Astrocyte (in vitro differentiated cells and primary cell): ENCODE measurements around the gene XYLT1. TPM values are rescaled to one million over a fixed set of nuclear protein-coding genes. Genes with fewer than 3 reads are reported as not detected.

ENCODE experiments used
- DNase-seq: peaks from one replicate; pipeline ENCODE4 v3.0.0-alpha.2; 2010; ENCODE audit warnings: low read depth
- FAIRE-seq: peaks from 2 replicates; lab custom pipeline; 2011; peaks lifted over from hg19 to GRCh38; lab: Jason Lieb, UNC
- H2AFZ ChIP-seq: 2 replicates; pipeline ENCODE4 v1.6.0; 2012; ENCODE audit warnings: low read depth, low read length, inconsistent platforms
- H3K27ac ChIP-seq: 2 replicates; pipeline ENCODE4 v1.5.1; 2011; ENCODE audit warnings: low read depth, low read length, inconsistent platforms
- H3K27me3 ChIP-seq: 2 replicates; pipeline ENCODE4 v1.6.0; 2011; ENCODE audit warnings: low read length, inconsistent platforms; ENCODE audit not compliant: insufficient read depth
- H3K36me3 ChIP-seq: 2 replicates; pipeline ENCODE4 v1.5.1; 2011; ENCODE audit warnings: low read length, inconsistent platforms; ENCODE audit not compliant: insufficient read depth
- H3K4me1 ChIP-seq: 2 replicates; pipeline ENCODE4 v1.5.1; 2011; ENCODE audit warnings: low read length, inconsistent platforms; ENCODE audit not compliant: insufficient read depth
- H3K4me2 ChIP-seq: 2 replicates; pipeline ENCODE4 v1.6.0; 2012; ENCODE audit warnings: low read length, inconsistent platforms
- H3K4me3 ChIP-seq: 2 replicates; pipeline ENCODE4 v1.5.1; 2011; ENCODE audit warnings: low read depth, mild to moderate bottlenecking, low read length, inconsistent platforms; ENCODE audit not compliant: insufficient read depth
- H3K79me2 ChIP-seq: 2 replicates; pipeline ENCODE4 v1.6.0; 2012; ENCODE audit warnings: mild to moderate bottlenecking, low read length, inconsistent platforms; ENCODE audit not compliant: insufficient read depth
- H3K9ac ChIP-seq: 2 replicates; pipeline ENCODE4 v1.6.0; 2012; ENCODE audit warnings: mild to moderate bottlenecking, low read length, inconsistent platforms
- H3K9me3 ChIP-seq: 2 replicates; pipeline ENCODE4 v1.5.1; 2012; ENCODE audit warnings: low read depth, mild to moderate bottlenecking, low read length, inconsistent platforms; ENCODE audit not compliant: insufficient read depth
- H4K20me1 ChIP-seq: 2 replicates; pipeline ENCODE4 v1.6.0; 2012; ENCODE audit warnings: low read length, inconsistent platforms; ENCODE audit not compliant: insufficient read depth
- H3K27ac Mint-ChIP-seq: one replicate; pipeline ENCODE4 v1.8.0; 2021; ENCODE audit warnings: mild to moderate bottlenecking, mixed read lengths; ENCODE audit not compliant: unreplicated experiment
- H3K27me3 Mint-ChIP-seq: one replicate; pipeline ENCODE4 v1.8.0; 2021; ENCODE audit warnings: low read depth, mixed read lengths; ENCODE audit not compliant: unreplicated experiment
- H3K36me3 Mint-ChIP-seq: one replicate; pipeline ENCODE4 v1.8.0; 2021; ENCODE audit warnings: low read depth, mixed read lengths; ENCODE audit not compliant: unreplicated experiment
- H3K4me1 Mint-ChIP-seq: one replicate; pipeline ENCODE4 v1.8.0; 2021; ENCODE audit warnings: low read depth, mixed read lengths; ENCODE audit not compliant: unreplicated experiment
- H3K4me3 Mint-ChIP-seq: one replicate; pipeline ENCODE4 v1.8.0; 2021; ENCODE audit warnings: mild to moderate bottlenecking, moderate library complexity, mixed read lengths; ENCODE audit not compliant: unreplicated experiment
- H3K9me3 Mint-ChIP-seq: one replicate; pipeline ENCODE4 v1.8.0; 2021; ENCODE audit warnings: mild to moderate bottlenecking, mixed read lengths; ENCODE audit not compliant: unreplicated experiment
- EZH2 ChIP-seq: IDR thresholded peaks from 2 replicates; pipeline ENCODE4 v1.6.1; 2012; ENCODE audit warnings: mild to moderate bottlenecking, low read length, inconsistent platforms; ENCODE audit not compliant: insufficient read depth
- total RNA-seq: library from RNA; stranded (reverse); gene quantifications from 2 replicates; pipeline ENCODE4 v1.2.1, GENCODE V29; 2021
- TF ChIP-seq, protein P1 (sequence below): IDR thresholded peaks from 2 replicates; pipeline ENCODE4 v1.5.1; 2011; ENCODE audit warnings: low read depth, mild to moderate bottlenecking, inconsistent platforms, low read length, moderate library complexity; ENCODE audit not compliant: insufficient read depth

The XYLT1 gene
- total RNA-seq, 1 donor from 2014 or later = 22.9 TPM

DNA sequence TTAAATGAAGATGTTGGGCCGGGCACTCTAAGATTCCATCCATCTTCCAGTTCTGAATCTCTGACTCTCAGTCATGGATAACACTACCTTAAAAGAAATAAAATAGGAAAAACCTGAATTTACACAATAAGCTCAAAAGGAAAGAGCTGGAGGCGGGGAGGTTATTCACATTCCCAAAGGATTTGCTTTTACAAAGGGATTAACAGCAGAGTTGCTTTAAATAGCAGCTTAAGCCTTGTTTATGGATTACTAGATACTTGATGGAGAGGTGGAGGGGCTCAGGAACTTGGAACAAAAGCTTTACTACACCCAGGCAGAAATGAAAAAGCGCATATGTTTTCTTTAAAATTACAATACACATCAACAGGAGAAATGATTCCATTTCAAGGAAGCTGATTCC is 84.5 kb downstream of the XYLT1 start:
- H3K27ac ChIP-seq = no peak overlapping the region
- peaks cover 5% of the 10 kb centered on the region for H3K36me3 Mint-ChIP-seq
- H3K27me3 ChIP-seq = no peaks in the 10 kb centered on the region
- no peaks in the 10 kb centered on the region for H3K9me3 ChIP-seq
- H3K4me3 ChIP-seq = no peak overlapping the region
- TF ChIP-seq, protein P1, sequence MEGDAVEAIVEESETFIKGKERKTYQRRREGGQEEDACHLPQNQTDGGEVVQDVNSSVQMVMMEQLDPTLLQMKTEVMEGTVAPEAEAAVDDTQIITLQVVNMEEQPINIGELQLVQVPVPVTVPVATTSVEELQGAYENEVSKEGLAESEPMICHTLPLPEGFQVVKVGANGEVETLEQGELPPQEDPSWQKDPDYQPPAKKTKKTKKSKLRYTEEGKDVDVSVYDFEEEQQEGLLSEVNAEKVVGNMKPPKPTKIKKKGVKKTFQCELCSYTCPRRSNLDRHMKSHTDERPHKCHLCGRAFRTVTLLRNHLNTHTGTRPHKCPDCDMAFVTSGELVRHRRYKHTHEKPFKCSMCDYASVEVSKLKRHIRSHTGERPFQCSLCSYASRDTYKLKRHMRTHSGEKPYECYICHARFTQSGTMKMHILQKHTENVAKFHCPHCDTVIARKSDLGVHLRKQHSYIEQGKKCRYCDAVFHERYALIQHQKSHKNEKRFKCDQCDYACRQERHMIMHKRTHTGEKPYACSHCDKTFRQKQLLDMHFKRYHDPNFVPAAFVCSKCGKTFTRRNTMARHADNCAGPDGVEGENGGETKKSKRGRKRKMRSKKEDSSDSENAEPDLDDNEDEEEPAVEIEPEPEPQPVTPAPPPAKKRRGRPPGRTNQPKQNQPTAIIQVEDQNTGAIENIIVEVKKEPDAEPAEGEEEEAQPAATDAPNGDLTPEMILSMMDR = no peak
- no peak for TF ChIP-seq EZH2
- no peaks in the 10 kb centered on the region for H3K9me3 Mint-ChIP-seq
- no peaks in the 10 kb centered on the region for H3K36me3 ChIP-seq
- peaks cover 96% of the 10 kb centered on the region for H4K20me1 ChIP-seq
- DNase-seq = no peak
- no peak for FAIRE-seq
- no peak overlapping the region for H3K4me2 ChIP-seq
- H3K9ac ChIP-seq = no peak overlapping the region
- peaks cover 12% of the 10 kb centered on the region for H3K4me1 Mint-ChIP-seq
- peaks cover 4% of the 10 kb centered on the region for H3K4me1 ChIP-seq
- no peak overlapping the region for H2AFZ ChIP-seq
- no peak overlapping the region for H3K4me3 Mint-ChIP-seq
- no peaks in the 10 kb centered on the region for H3K27me3 Mint-ChIP-seq
- H3K79me2 ChIP-seq = peaks cover 85% of the 10 kb centered on the region
- no peak overlapping the region for H3K27ac Mint-ChIP-seq

DNA sequence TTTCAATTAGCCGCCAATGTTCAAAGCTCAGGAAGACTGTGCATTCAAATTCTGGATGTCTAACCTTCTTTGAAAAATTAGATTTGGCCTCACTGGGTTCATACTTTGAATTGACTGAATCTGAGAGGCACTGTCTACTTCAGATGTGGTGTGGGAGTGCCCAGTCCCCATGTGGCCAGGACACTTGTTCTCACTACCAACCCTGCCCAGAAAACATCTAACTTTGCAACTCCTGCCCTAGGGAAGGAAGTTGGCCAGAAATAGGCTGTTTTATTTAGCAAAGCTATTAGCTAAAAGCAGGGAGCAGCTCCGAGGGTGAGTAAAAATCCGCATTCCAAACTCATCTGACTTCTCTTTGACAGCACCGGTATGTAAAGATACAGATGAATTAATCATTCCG is 86.3 kb downstream of the XYLT1 start:
- Histone ChIP-seq H3K27ac (no peak overlapping the region), H2AFZ (no peak overlapping the region), H4K20me1 (peaks cover 92% of the 10 kb centered on the region), H3K4me3 (no peak overlapping the region), H3K79me2 (peaks cover 70% of the 10 kb centered on the region), H3K4me1 (peaks cover 4% of the 10 kb centered on the region), H3K27me3 (no peaks in the 10 kb centered on the region), H3K36me3 (no peaks in the 10 kb centered on the region), H3K9ac (no peak overlapping the region), H3K4me2 (no peak overlapping the region), H3K9me3 (no peaks in the 10 kb centered on the region)
- H3K27ac Mint-ChIP-seq = no peak overlapping the region
- FAIRE-seq (no peak), DNase-seq (no peak)
- peaks cover 5% of the 10 kb centered on the region for H3K36me3 Mint-ChIP-seq
- no peak overlapping the region for H3K4me3 Mint-ChIP-seq
- TF ChIP-seq, protein P1 = no peak
- TF ChIP-seq EZH2 = no peak
- no peaks in the 10 kb centered on the region for H3K9me3 Mint-ChIP-seq
- H3K4me1 Mint-ChIP-seq = peaks cover 14% of the 10 kb centered on the region
- no peaks in the 10 kb centered on the region for H3K27me3 Mint-ChIP-seq

DNA sequence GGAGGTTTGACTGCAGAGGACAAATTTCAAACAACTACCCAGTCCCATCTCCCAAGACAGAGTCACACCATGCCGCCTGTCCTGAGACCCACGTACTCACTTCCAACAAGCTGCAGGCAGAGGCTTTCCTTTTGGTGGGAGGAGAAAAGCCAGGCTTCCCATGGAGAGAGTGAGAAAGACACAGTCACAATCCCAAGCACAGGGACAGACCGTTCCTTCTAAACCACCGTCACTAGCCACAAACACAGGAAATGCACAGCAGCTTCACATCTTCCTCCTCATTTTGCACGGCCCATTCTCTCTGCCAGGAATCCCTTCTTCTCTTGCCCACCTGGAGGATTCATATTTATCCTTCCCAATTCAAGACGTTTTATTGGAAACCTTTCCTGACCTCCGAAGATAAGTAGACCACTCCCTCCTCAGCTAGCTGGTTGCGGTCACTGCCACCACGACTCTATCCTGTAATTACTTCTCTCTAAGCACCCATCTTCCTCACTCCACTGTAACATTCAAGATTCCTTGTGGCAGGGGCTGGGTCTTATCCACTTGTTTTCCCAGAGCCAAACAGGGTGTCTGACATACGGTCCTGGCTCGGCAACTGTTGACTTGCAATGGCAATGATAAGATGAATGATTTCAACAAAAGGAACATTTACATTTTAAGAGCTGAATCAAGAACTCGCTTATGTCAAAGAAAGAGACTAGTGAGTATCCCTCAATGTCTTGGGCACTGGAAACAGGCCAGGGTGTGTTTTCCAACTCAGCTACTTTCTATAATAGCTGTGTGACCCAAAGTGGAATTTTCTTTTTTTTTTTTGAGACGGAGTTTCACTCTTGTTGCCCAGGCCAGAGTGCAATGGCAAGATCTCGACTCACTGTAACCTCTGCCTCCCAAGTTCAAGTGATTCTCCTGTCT is 87.6 kb downstream of the XYLT1 start:
- FAIRE-seq = no peak
- peaks cover 19% of the 10 kb centered on the region for H3K4me1 Mint-ChIP-seq
- H4K20me1 ChIP-seq = peaks cover 92% of the 10 kb centered on the region
- no peak overlapping the region for H3K27ac Mint-ChIP-seq
- no peak for TF ChIP-seq EZH2
- TF ChIP-seq, protein P1 = no peak
- H3K27me3 ChIP-seq = no peaks in the 10 kb centered on the region
- H3K27ac ChIP-seq = no peak overlapping the region
- no peak overlapping the region for H3K4me2 ChIP-seq
- no peaks in the 10 kb centered on the region for H3K36me3 ChIP-seq
- H3K79me2 ChIP-seq = peaks cover 66% of the 10 kb centered on the region
- peaks cover 5% of the 10 kb centered on the region for H3K36me3 Mint-ChIP-seq
- no peak overlapping the region for H3K9ac ChIP-seq
- H3K4me3 ChIP-seq = no peak overlapping the region
- no peaks in the 10 kb centered on the region for H3K27me3 Mint-ChIP-seq
- no peaks in the 10 kb centered on the region for H3K9me3 Mint-ChIP-seq
- H3K4me1 ChIP-seq = peaks cover 7% of the 10 kb centered on the region
- H3K9me3 ChIP-seq = no peaks in the 10 kb centered on the region
- no peak for DNase-seq
- no peak overlapping the region for H3K4me3 Mint-ChIP-seq
- no peak overlapping the region for H2AFZ ChIP-seq
